Smooth muscle cell (in vitro differentiated cells): ENCODE results near the gene RAB40C. TPM values are rescaled to one million over a fixed set of nuclear protein-coding genes. Genes with fewer than 3 reads are reported as not detected.

ENCODE experiments used
- DNase-seq: peaks from one replicate; lab custom pipeline; 2025; ENCODE audit not compliant: unreplicated experiment; lab: John Stamatoyannopoulos, UW
- H2AFZ ChIP-seq: fragments of 200-600 bp; sonication (generic); 2 replicates; pipeline ENCODE4 v1.6.0; 2016; ENCODE audit warnings: antibody characterized with exemption, low read depth, mild to moderate bottlenecking
- H3F3A ChIP-seq: fragments of 200-600 bp; sonication (generic); 2 replicates; pipeline ENCODE4 v1.6.0; 2017; ENCODE audit warnings: antibody characterized with exemption, low read depth
- H3K27ac ChIP-seq: fragments of 200-600 bp; sonication (generic); 2 replicates; pipeline ENCODE4 v1.5.1; 2016; ENCODE audit warnings: low read depth, mild to moderate bottlenecking
- H3K27me3 ChIP-seq: fragments of 200-600 bp; sonication (generic); 2 replicates; pipeline ENCODE4 v1.6.1; 2016; ENCODE audit warnings: low read depth, mild to moderate bottlenecking
- H3K36me3 ChIP-seq: fragments of 200-600 bp; sonication (generic); 2 replicates; pipeline ENCODE4 v1.5.1; 2016; ENCODE audit warnings: low read depth
- H3K4me1 ChIP-seq: fragments of 200-600 bp; sonication (generic); 2 replicates; pipeline ENCODE4 v1.5.1; 2016; ENCODE audit warnings: low read depth
- H3K4me2 ChIP-seq: fragments of 200-600 bp; sonication (generic); 2 replicates; pipeline ENCODE4 v1.6.0; 2016; ENCODE audit warnings: mild to moderate bottlenecking
- H3K4me3 ChIP-seq: fragments of 200-600 bp; sonication (generic); 2 replicates; pipeline ENCODE4 v1.5.1; 2016; ENCODE audit warnings: mild to moderate bottlenecking
- H3K79me2 ChIP-seq: fragments of 200-600 bp; sonication (generic); 2 replicates; pipeline ENCODE4 v1.6.0; 2016; ENCODE audit warnings: low read depth, mild to moderate bottlenecking
- H3K9ac ChIP-seq: fragments of 200-600 bp; sonication (generic); 2 replicates; pipeline ENCODE4 v1.6.0; 2016; ENCODE audit warnings: low read depth
- H3K9me3 ChIP-seq: fragments of 200-600 bp; sonication (generic); replicated peaks from 2 replicates; pipeline ENCODE4 v1.5.1; 2016; ENCODE audit warnings: low read depth
- H4K20me1 ChIP-seq: fragments of 200-600 bp; sonication (generic); 2 replicates; pipeline ENCODE4 v1.6.0; 2016; ENCODE audit warnings: low read depth
- CTCF ChIP-seq: fragments of 200-600 bp; sonication (generic); IDR thresholded peaks from 2 replicates; pipeline ENCODE4 v1.5.1; 2017; ENCODE audit warnings: borderline replicate concordance, mild to moderate bottlenecking, antibody characterized with exemption; ENCODE audit not compliant: insufficient read depth, poor library complexity, severe bottlenecking
- WGBS: methylation state at CpG from one replicate; pipeline ENCODE4 v1.1.7; 2016; ENCODE audit warnings: low lambda C conversion rate; 5-methylcytosine and 5-hydroxymethylcytosine counted together
- polyA plus RNA-seq: library from polyadenylated mRNA; unstranded; fragments of >200 nt; fragmentation: Nextera tagmentation; extraction: Ambion mirVana; gene quantifications from 2 replicates; pipeline ENCODE4 v1.2.1, GENCODE V29; 2016
- total RNA-seq: library from RNA; depleted of rRNA; stranded (reverse); fragments of >200 nt; gene quantifications from 2 replicates; pipeline ENCODE4 v1.2.3, GENCODE V29; 2014

RAB40C gene
- total and polyA plus RNA-seq, 2 experiments from 2014 or later = 21.2 to 28.3 TPM

GRCh38 chr16:642189-643049, 52.6 kb downstream of the RAB40C start:
- DNase-seq = no peak
- H3K79me2 ChIP-seq = peaks cover 10% of the 10 kb centered on the region
- H3K4me3 ChIP-seq = peak overlapping the region; percentile 83
- TF ChIP-seq CTCF = no peak
- H3K36me3 ChIP-seq = no peaks in the 10 kb centered on the region
- 13% methylated on average over 46 of the region's 72 CpGs for WGBS
- no peaks in the 10 kb centered on the region for H4K20me1 ChIP-seq
- H2AFZ ChIP-seq = no peak overlapping the region
- H3K4me2 ChIP-seq = peak overlapping the region; percentile 97
- no peak overlapping the region for H3K9ac ChIP-seq
- no peaks in the 10 kb centered on the region for H3K27me3 ChIP-seq
- H3F3A ChIP-seq = peaks cover 13% of the 10 kb centered on the region
- H3K4me1 ChIP-seq = peaks cover 15% of the 10 kb centered on the region
- H3K27ac ChIP-seq = no peak overlapping the region
- H3K9me3 ChIP-seq = no peaks in the 10 kb centered on the region

GRCh38 chr16:643050-643368, 53.1 kb downstream of the RAB40C start:
- 92% methylated on average over 13 of the region's 13 CpGs for WGBS
- Histone ChIP-seq H3F3A (peaks cover 13% of the 10 kb centered on the region), H3K4me1 (peaks cover 9% of the 10 kb centered on the region)

GRCh38 chr16:644556-644955, 54.7 kb downstream of the RAB40C start:
- 97% methylated on average over 12 of the region's 12 CpGs for WGBS
- no peaks in the 10 kb centered on the region for H3K9me3 ChIP-seq
- no peak for TF ChIP-seq CTCF
- H3K4me3 ChIP-seq = no peak overlapping the region
- H3K27ac ChIP-seq = no peak overlapping the region
- no peak overlapping the region for H3K9ac ChIP-seq
- H3K27me3 ChIP-seq = no peaks in the 10 kb centered on the region
- H4K20me1 ChIP-seq = no peaks in the 10 kb centered on the region
- no peak overlapping the region for H3K4me2 ChIP-seq
- H3K4me1 ChIP-seq = peaks cover 10% of the 10 kb centered on the region
- H3K79me2 ChIP-seq = peaks cover 14% of the 10 kb centered on the region
- peaks cover 9% of the 10 kb centered on the region for H3F3A ChIP-seq
- no peak overlapping the region for H2AFZ ChIP-seq
- DNase-seq = no peak
- no peaks in the 10 kb centered on the region for H3K36me3 ChIP-seq

More at GRCh38 chr16:643050-643368, 53.1 kb downstream of the RAB40C start:
- Histone ChIP-seq H3K9ac (no peak overlapping the region), H2AFZ (no peak overlapping the region), H3K27me3 (no peaks in the 10 kb centered on the region), H3K36me3 (no peaks in the 10 kb centered on the region), H3K4me2 (peak overlapping the region; percentile 97), H4K20me1 (no peaks in the 10 kb centered on the region), H3K9me3 (no peaks in the 10 kb centered on the region), H3K4me3 (peak overlapping the region; percentile 83), H3K79me2 (peaks cover 10% of the 10 kb centered on the region), H3K27ac (no peak overlapping the region)
- no peak for DNase-seq
- no peak for TF ChIP-seq CTCF
